GM18505 (cell line): ENCODE data around the gene CPEB4.
A peak's percentile ranks its signal among the peaks of the same experiment; 100 is the strongest.

Experiments used
- ATAC-seq: cut with Tn5 transposase; IDR thresholded peaks from one replicate; pipeline ENCODE4 v1.9.1; 2021; ENCODE audit not compliant: unreplicated experiment
- POLR2A ChIP-seq: IDR thresholded peaks from 4 replicates; pipeline ENCODE4 v1.6.1; 2011; ENCODE audit warnings: borderline replicate concordance; ENCODE audit not compliant: insufficient read depth, insufficient read length; ENCODE audit errors: extremely low read depth

Gene CPEB4

GRCh38 chr5:173902743-173903142 is 14.6 kb downstream of the CPEB4 start:
- no peak for TF ChIP-seq POLR2A
- no peak for ATAC-seq

- ATAC-seq, result no peak
- no peak for TF ChIP-seq POLR2A
These were observed 15.4 kb downstream of the CPEB4 start for GRCh38 chr5:173903396-173904140.

GRCh38 chr5:173904151-173904550 is 16.0 kb downstream of the CPEB4 start:
- no peak for ATAC-seq
- no peak for TF ChIP-seq POLR2A

- no peak for ATAC-seq
- no peak for TF ChIP-seq POLR2A
These were observed 19.1 kb downstream of the CPEB4 start for GRCh38 chr5:173907284-173907683.

- TF ChIP-seq POLR2A, result no peak
These were observed 19.7 kb downstream of the CPEB4 start for GRCh38 chr5:173907686-173908371.

DNA sequence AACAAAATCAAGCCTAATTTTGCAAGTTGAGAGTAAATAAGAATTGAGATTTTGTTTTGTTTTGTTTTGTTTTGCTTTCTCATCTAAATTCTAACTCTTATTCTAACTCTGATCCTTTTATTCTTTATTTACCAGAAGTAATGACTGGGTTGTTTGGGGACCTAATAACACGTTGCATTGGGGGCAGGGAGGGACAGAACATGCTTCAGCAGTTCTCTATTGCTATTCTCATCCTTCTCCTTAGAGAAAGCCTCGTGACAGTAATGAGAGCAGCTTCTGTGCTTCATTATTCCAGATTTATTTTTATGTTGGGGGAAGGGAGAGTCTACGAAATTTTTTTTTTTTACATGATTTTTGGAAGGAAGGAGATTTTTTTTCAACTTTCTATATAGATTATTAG is 21.1 kb downstream of the CPEB4 start:
- no peak for ATAC-seq
- no peak for TF ChIP-seq POLR2A

More at GRCh38 chr5:173907686-173908371, 19.7 kb downstream of the CPEB4 start:
- ATAC-seq, result no peak

- no peak for ATAC-seq
- TF ChIP-seq POLR2A, result no peak
These were observed 22.1 kb downstream of the CPEB4 start for GRCh38 chr5:173910215-173910614.

GRCh38 chr5:173911623-173912022 is 23.5 kb downstream of the CPEB4 start:
- TF ChIP-seq POLR2A, result no peak
- ATAC-seq, result no peak

- no peak for ATAC-seq
- no peak for TF ChIP-seq POLR2A
These were observed 25.7 kb downstream of the CPEB4 start for GRCh38 chr5:173913686-173914321.

- no peak for ATAC-seq
These were observed 27.3 kb downstream of the CPEB4 start for GRCh38 chr5:173915310-173916014.

DNA sequence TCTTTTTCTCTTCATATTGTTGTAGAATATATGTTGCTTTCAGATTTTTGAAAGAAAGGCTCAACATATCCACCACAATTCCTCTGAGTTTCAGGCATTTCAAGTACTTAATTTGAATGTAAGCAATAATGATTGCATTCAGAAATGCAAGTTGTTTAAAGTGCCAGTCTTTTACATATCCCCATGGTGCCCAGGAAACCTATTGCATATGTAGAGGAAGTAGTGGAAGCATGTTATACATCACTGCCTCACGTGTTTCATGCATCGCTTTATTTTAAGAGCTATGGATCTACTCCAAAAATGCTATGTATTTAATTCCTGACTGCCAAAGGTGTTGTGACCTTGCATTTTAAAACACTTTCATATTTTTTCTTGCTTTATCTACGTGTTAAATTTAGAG is 28.1 kb downstream of the CPEB4 start:
- no peak for ATAC-seq
- no peak for TF ChIP-seq POLR2A

More at GRCh38 chr5:173915310-173916014, 27.3 kb downstream of the CPEB4 start:
- TF ChIP-seq POLR2A, result no peak

DNA sequence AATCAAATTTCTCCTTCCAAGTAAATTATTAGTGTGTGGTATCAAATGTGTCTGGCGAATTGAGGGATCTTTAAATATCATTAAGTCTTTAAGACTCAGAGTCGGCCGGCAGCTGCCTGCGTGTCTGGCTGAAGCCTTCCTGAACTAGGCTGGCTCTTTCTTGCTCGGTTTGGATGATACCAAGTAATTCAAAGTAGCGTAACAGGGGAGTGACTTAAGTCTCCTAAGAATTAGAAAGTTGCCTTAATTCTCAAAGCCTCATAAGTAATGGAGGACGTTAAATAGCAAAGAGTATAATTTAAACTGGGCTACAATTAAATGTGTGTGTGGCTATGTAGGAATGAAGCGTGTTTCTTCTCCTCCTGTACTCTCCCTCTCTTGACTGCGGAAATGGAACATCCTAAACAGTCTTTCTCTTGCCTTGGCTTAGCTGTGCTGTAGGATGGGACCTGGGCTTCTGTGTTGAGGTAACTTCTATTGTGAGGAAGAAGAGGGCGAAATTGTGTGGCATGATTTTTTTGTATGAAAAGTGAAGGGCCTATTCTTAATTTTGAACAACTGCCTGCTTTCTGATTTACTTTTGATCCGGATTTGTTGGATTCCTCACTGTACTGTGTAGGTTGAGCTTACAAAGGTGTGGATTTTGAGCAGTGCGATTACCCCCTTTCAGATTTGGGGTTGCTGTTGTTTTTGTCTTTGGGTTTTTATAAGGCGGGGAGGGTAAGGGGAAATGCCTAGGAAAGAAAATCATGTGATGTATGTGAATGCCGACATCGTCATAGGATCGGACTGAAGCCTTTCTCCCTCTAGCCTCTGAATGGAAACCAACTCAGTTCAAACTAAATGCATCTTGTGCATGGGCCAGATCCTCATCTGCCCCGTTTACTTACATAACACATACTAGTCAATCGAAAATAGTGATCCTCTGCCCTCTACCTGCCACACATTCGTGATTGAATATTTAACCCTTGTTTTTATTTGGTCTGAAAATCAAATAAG is 29.9 kb downstream of the CPEB4 start:
- ATAC-seq, result peak; percentile 87
- TF ChIP-seq POLR2A, result peak; percentile 87

DNA sequence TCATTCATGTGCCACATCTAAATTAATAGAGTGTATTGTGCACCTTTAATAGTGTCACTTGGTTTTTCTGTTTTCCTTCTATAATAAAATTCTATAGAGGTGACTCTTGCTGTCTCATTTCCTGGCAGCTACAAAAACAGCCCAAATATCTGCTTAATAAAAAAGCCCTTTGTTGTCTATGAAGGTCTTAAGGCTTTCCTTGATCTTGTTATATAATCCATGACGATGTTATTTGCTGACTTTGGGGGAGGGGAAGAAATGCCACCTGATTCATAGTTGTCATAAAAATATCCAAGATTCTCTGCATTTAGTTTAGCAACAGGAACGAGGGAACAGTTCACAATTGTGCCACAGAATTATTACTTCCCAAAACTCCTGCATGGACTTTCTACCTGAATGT is 31.3 kb downstream of the CPEB4 start:
- no peak for ATAC-seq
- no peak for TF ChIP-seq POLR2A
